H9 (cell line): ENCODE measurements around the gene AP2S1. TPM values are rescaled to one million over a fixed set of nuclear protein-coding genes. Genes with fewer than 3 reads are reported as not detected.

Source experiments
- DNase-seq: peaks from one replicate; pipeline ENCODE4 v3.0.0-alpha.2; 2017
- H2AFZ ChIP-seq: one replicate; pipeline ENCODE4 v1.6.1; 2013; ENCODE audit warnings: mild to moderate bottlenecking, low read length, control low read depth, moderate library complexity
- H2AK5ac ChIP-seq: 2 replicates; pipeline ENCODE4 v1.6.1; 2013; ENCODE audit warnings: low read length, control low read depth, mixed read lengths; ENCODE audit not compliant: insufficient read length
- H2BK120ac ChIP-seq: one replicate; pipeline ENCODE4 v1.6.1; 2013; ENCODE audit warnings: low read depth, mild to moderate bottlenecking, low read length, control low read depth, inconsistent platforms; ENCODE audit not compliant: poor library complexity, severe bottlenecking
- H2BK12ac ChIP-seq: 2 replicates; pipeline ENCODE4 v1.6.1; 2013; ENCODE audit warnings: low read length, control low read depth, mixed read lengths, low read depth; ENCODE audit not compliant: insufficient read length
- H2BK15ac ChIP-seq: 2 replicates; pipeline ENCODE4 v1.6.1; 2013; ENCODE audit warnings: low read depth, low read length, control low read depth
- H2BK20ac ChIP-seq: one replicate; pipeline ENCODE4 v1.6.1; 2013; ENCODE audit warnings: low read depth, mild to moderate bottlenecking, low read length, control low read depth, inconsistent platforms; ENCODE audit not compliant: poor library complexity, severe bottlenecking
- H2BK5ac ChIP-seq: 2 replicates; pipeline ENCODE4 v1.6.1; 2013; ENCODE audit warnings: low read length, control low read depth, mixed read lengths; ENCODE audit not compliant: insufficient read length
- H3K14ac ChIP-seq: 2 replicates; pipeline ENCODE4 v1.6.1; 2013; ENCODE audit warnings: low read length, control low read depth; ENCODE audit not compliant: insufficient read depth
- H3K18ac ChIP-seq: 2 replicates; pipeline ENCODE4 v1.6.1; 2013; ENCODE audit warnings: low read depth, mild to moderate bottlenecking, mixed read lengths, low read length, control low read depth; ENCODE audit not compliant: insufficient read length
- H3K23ac ChIP-seq: 2 replicates; pipeline ENCODE4 v1.6.1; 2013; ENCODE audit warnings: low read length, control low read depth, mixed read lengths, low read depth; ENCODE audit not compliant: insufficient read length
- H3K23me2 ChIP-seq: 2 replicates; pipeline ENCODE4 v1.6.1; 2013; ENCODE audit warnings: low read depth, mild to moderate bottlenecking, mixed read lengths, low read length, control low read depth; ENCODE audit not compliant: insufficient read length, poor library complexity, severe bottlenecking
- H3K27ac ChIP-seq: 2 replicates; pipeline ENCODE4 v1.5.1; 2013; ENCODE audit warnings: low read length, control low read depth, mixed read lengths, low read depth; ENCODE audit not compliant: insufficient read length
- H3K27me3 ChIP-seq: 2 replicates; pipeline ENCODE4 v1.6.1; 2013; ENCODE audit warnings: low read length, control low read depth, inconsistent platforms; ENCODE audit not compliant: insufficient read depth
- H3K4ac ChIP-seq: 2 replicates; pipeline ENCODE4 v1.6.1; 2013; ENCODE audit warnings: low read depth, mild to moderate bottlenecking, control low read depth, inconsistent platforms, low read length, moderate library complexity
- H3K4me1 ChIP-seq: 2 replicates; pipeline ENCODE4 v1.6.1; 2013; ENCODE audit warnings: low read length, control low read depth, inconsistent platforms; ENCODE audit not compliant: insufficient read depth
- H3K4me2 ChIP-seq: 2 replicates; pipeline ENCODE4 v1.6.1; 2013; ENCODE audit warnings: low read length, control low read depth, mixed read lengths; ENCODE audit not compliant: insufficient read length, insufficient read depth
- H3K56ac ChIP-seq: 2 replicates; pipeline ENCODE4 v1.6.1; 2013; ENCODE audit warnings: low read depth, mild to moderate bottlenecking, mixed read lengths, low read length, control low read depth; ENCODE audit not compliant: insufficient read length
- H3K79me1 ChIP-seq: 2 replicates; pipeline ENCODE4 v1.6.1; 2013; ENCODE audit warnings: low read depth, mild to moderate bottlenecking, moderate library complexity, low read length, control low read depth, inconsistent platforms; ENCODE audit not compliant: insufficient read depth, poor library complexity, severe bottlenecking
- H3K79me2 ChIP-seq: 2 replicates; pipeline ENCODE4 v1.6.1; 2013; ENCODE audit warnings: low read length, control low read depth, inconsistent platforms; ENCODE audit not compliant: insufficient read depth
- H3K9ac ChIP-seq: 2 replicates; pipeline ENCODE4 v1.6.1; 2013; ENCODE audit warnings: low read length, control low read depth, mixed read lengths; ENCODE audit not compliant: insufficient read length; ENCODE audit errors: extremely low read depth
- H3K9me3 ChIP-seq: one replicate; pipeline ENCODE4 v1.6.1; 2013; ENCODE audit warnings: low read depth, low read length, inconsistent platforms; ENCODE audit not compliant: control insufficient read depth
- H3T11ph ChIP-seq: one replicate; pipeline ENCODE4 v1.6.1; 2013; ENCODE audit warnings: mild to moderate bottlenecking, low read length, control low read depth, inconsistent platforms
- H4K20me1 ChIP-seq: one replicate; pipeline ENCODE4 v1.6.1; 2013; ENCODE audit not compliant: control insufficient read depth, insufficient read length, insufficient read depth
- H4K5ac ChIP-seq: 2 replicates; pipeline ENCODE4 v1.6.1; 2013; ENCODE audit warnings: low read depth, mild to moderate bottlenecking, mixed read lengths, low read length, control low read depth; ENCODE audit not compliant: insufficient read length
- H4K8ac ChIP-seq: replicated peaks from 2 replicates; pipeline ENCODE4 v1.6.1; 2013; ENCODE audit warnings: low read length, control low read depth, mixed read lengths, low read depth; ENCODE audit not compliant: insufficient read length
- H4K91ac ChIP-seq: 2 replicates; pipeline ENCODE4 v1.6.1; 2013; ENCODE audit warnings: low read depth, mild to moderate bottlenecking, moderate library complexity, mixed read lengths, low read length, control low read depth; ENCODE audit not compliant: insufficient read length
- H3K27ac Mint-ChIP-seq, 3 experiments: 2 replicates in 2 of 3; 3 replicates in 1 of 3; pipeline ENCODE4 v1.8.0; 2020 to 2021; ENCODE audit warnings: mixed read lengths in 3 of 3, mild to moderate bottlenecking in 1 of 3, moderate library complexity in 1 of 3
- H3K27me3 Mint-ChIP-seq: 2 replicates; pipeline ENCODE4 v1.8.0; 2021; ENCODE audit warnings: low read depth, mild to moderate bottlenecking, moderate library complexity, mixed read lengths
- H3K36me3 Mint-ChIP-seq, 3 experiments: 2 replicates in 2 of 3; 3 replicates in 1 of 3; pipeline ENCODE4 v1.8.0; 2020 to 2021; ENCODE audit warnings: low read depth in 3 of 3, mixed read lengths in 3 of 3; ENCODE audit not compliant: insufficient read depth in 1 of 3
- H3K4me1 Mint-ChIP-seq, 2 experiments: 2 replicates each; pipeline ENCODE4 v1.8.0; 2020; ENCODE audit warnings: mixed read lengths in 2 of 2
- H3K4me3 Mint-ChIP-seq, 2 experiments: 2 replicates in 1 of 2; 3 replicates in 1 of 2; pipeline ENCODE4 v1.8.0; 2020 to 2021; ENCODE audit warnings: mild to moderate bottlenecking in 2 of 2, mixed read lengths in 2 of 2, moderate library complexity in 1 of 2
- H3K9me3 Mint-ChIP-seq, 2 experiments: 2 replicates in 1 of 2; 3 replicates in 1 of 2; pipeline ENCODE4 v1.8.0; 2020; ENCODE audit warnings: mild to moderate bottlenecking in 2 of 2, mixed read lengths in 2 of 2, moderate library complexity in 1 of 2
- CTCF ChIP-seq: fragments of 200-600 bp; sonication (generic); conservative IDR thresholded peaks from 3 replicates; pipeline ENCODE4 v1.8.0; 2021; ENCODE audit warnings: antibody characterized with exemption, mild to moderate bottlenecking
- WGBS: extraction: QIAGEN DNeasy Blood & Tissue Kit; methylation state at CpG from one replicate; pipeline ENCODE4 v1.1.7; 2013; ENCODE audit warnings: missing lambda C conversion rate, low lambda C conversion rate, mixed read lengths; ENCODE audit not compliant: insufficient read length; ENCODE audit errors: extremely low coverage; 5-methylcytosine and 5-hydroxymethylcytosine counted together
- total RNA-seq: library from RNA; stranded (reverse); gene quantifications from 2 replicates; pipeline ENCODE4 v1.2.1, GENCODE V29; 2021

Gene AP2S1
- total RNA-seq, 1 experiment from 2014 or later: 193 TPM

DNA sequence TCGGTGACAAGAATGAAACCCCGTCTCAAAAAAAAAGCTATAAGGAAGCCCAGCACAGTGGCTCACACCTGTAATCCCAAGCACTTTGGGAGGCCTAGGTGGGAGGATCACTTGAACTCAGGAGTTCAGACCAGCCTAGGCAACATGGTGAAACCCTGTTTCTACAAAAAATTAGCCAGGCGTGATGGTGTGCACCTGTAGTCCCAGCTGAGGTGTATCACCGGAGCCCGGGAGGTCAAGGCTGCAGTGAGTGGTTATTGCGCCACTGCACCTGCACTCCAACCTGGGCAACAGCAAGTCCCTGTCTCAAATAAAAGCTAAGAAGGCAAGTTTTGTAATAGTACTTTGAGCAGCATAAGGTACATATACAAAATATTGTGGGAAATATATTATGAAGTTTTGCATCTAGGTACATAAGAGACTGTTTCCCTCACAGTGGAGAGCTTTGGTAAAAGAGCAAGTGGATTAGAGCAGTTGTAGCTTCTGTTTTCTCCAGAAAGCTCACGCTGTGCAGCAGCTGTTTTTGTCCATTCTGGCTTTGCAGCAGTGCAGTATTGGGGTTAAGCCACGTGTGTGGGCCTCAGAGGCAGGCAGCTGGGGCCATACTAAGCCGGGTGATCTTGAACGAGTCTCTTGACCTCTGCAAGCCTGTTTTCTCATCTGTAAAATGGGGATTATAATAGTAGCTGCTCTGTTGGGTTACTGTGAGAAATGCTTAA, 45.6 kb upstream of the AP2S1 start:
- TF ChIP-seq CTCF: no peak

More for the DNA sequence above, 45.6 kb upstream of the AP2S1 start:
- Histone ChIP-seq H2BK120ac (no peak overlapping the region), H2AK5ac (no peak overlapping the region), H3K23ac (no peak overlapping the region), H3K18ac (no peak overlapping the region), H3K4me2 (no peak overlapping the region), H2BK15ac (no peak overlapping the region), H3K4me1 (peaks cover 7% of the 10 kb centered on the region; the same call in 1 of the 2 replicates), H3K4ac (no peak overlapping the region), H3K79me2 (peaks cover 13% of the 10 kb centered on the region; the same call in 1 of the 2 replicates), H2BK5ac (no peak overlapping the region), H2BK12ac (no peak overlapping the region), H3K9me3 (no peaks in the 10 kb centered on the region), H4K20me1 (no peaks in the 10 kb centered on the region), H3K27ac (no peak overlapping the region), H3K56ac (no peak overlapping the region), H3K27me3 (no peaks in the 10 kb centered on the region), H3K9ac (no peak overlapping the region), H3T11ph (no peak overlapping the region), H4K5ac (no peak overlapping the region), H2AFZ (no peak overlapping the region), H2BK20ac (no peak overlapping the region), H3K23me2 (no peaks in the 10 kb centered on the region), H3K14ac (no peak overlapping the region), H4K91ac (no peak overlapping the region), H4K8ac (no peak overlapping the region), H3K79me1 (peaks cover 7% of the 10 kb centered on the region)
- Mint-ChIP-seq H3K36me3 (peaks cover 0 to 5% (median 0%) of the 10 kb centered on the region in 3 experiments; a peak in 2 of 7 replicates), H3K27ac (peak overlapping the region in 1 of 3 experiments; percentile 38; a peak in 2 of 7 replicates), H3K4me3 (no peak overlapping the region), H3K9me3 (no peaks in the 10 kb centered on the region), H3K27me3 (no peaks in the 10 kb centered on the region), H3K4me1 (peaks cover 13 to 22% of the 10 kb centered on the region in 2 experiments)
- no peak for DNase-seq
- no CpG with 5 or more reads among the region's 10 CpGs for WGBS
